Measurements from ENCODE around the gene DOCK4.

- no peak for TF ChIP-seq BHLHE40 (IDR thresholded peaks at IDR 0.05; ENCODE audit: borderline replicate concordance)
- no peak for TF ChIP-seq TARDBP (IDR thresholded peaks at IDR 0.05)
- TF ChIP-seq ARNT (IDR thresholded peaks at IDR 0.05): no peak
- no peak for TF ChIP-seq ZNF384 (IDR thresholded peaks at IDR 0.05)
- TF ChIP-seq SUZ12 (IDR thresholded peaks at IDR 0.05): no peak
- TF ChIP-seq L3MBTL2 (conservative IDR thresholded peaks at IDR 0.05): no peak
- no peak for TF ChIP-seq CTBP1 (IDR thresholded peaks at IDR 0.05; ENCODE audit: borderline replicate concordance)
- TF ChIP-seq FOXM1 (IDR thresholded peaks at IDR 0.05; ENCODE audit: borderline replicate concordance): no peak
- no peak for TF ChIP-seq SP1 (IDR thresholded peaks at IDR 0.05)
- no peak for TF ChIP-seq HDGF (IDR thresholded peaks at IDR 0.05; ENCODE audit: borderline replicate concordance)
These were observed 83.4 kb downstream of the DOCK4 start for GRCh38 chr7:112122798-112123197.
